IPS DF 19.7 (cell line): ENCODE results near the gene SNX7.
A peak's percentile ranks its signal among the peaks of the same experiment; 100 is the strongest.

Experiments
- DNase-seq: peaks from one replicate; pipeline ENCODE4 v3.0.0-alpha.2; 2013; ENCODE audit warnings: low read depth, low spot score

SNX7 gene

DNA sequence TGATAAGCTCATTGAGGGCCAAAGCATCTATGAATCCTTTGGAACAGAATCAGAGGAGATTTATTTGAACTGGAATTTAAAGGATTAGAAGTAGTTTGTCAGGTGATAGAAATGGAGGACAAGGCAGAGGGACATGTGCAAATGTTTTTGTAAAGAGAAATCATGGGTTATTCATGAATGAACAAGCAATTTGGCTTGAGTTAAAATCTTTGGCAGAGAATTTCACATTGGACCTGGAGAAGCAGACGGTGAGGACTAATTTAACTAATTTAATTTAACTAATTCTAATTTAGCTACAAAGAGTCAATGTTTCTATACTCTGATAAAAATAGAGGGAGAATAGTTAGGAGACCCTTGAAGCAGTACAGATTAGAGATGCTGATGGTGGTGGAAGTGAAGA is 36.3 kb downstream of the SNX7 start:
- no peak for DNase-seq

DNA sequence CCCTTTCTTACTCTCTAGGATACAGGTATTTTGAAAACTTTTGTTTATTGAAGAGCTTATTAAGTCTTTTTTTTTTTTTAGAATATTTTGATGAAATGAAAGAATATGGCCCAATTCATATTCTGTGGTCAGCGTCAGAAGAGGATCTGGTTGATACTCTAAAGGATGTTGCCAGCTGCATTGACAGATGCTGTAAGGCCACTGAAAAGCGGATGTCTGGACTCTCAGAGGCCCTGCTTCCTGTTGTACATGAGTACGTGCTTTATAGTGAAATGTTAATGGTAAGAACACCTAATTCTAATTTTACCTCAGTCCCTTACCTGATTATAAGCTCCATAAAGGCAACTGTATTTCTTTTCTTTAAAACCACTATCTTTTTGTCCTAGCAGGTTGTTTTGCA is 37.1 kb downstream of the SNX7 start:
- no peak for DNase-seq

DNA sequence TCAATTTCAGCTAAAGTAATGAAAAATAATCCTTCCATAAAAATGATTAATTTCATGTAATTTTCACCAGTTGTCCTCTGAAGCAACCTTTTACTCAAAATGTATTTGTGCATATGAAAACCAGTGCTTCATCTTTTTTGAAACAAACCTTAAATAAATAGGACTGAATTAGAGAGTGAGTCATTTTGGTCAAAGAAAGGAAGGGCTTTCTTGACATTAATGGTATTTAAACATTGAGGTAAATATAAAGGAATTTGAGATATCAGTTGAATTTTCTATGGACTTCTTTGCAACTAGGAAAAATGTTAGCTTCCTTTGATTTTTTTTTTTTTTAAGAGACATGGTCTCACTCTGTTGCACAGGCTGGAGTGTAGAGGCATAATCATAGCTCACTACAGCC is 38.7 kb downstream of the SNX7 start:
- DNase-seq: no peak

DNA sequence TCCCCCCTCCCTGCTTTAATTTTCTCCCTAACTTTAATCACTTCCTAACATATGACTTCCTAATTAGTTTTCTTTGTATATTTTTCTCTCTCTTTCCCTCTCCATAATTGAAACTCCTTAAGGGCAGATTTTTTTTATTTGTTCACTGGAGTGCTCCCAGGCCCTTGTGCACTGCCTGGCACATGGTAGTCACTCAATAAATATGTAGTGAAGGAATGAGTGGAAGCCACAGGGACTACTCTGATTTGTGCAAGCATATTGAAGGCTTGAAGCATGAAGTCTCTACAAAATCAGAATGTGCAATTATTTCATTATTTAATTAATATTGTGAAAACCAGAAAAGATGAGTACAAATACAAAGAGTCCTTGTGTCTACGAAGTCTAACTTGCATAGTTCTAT is 41.5 kb downstream of the SNX7 start:
- no peak for DNase-seq

DNA sequence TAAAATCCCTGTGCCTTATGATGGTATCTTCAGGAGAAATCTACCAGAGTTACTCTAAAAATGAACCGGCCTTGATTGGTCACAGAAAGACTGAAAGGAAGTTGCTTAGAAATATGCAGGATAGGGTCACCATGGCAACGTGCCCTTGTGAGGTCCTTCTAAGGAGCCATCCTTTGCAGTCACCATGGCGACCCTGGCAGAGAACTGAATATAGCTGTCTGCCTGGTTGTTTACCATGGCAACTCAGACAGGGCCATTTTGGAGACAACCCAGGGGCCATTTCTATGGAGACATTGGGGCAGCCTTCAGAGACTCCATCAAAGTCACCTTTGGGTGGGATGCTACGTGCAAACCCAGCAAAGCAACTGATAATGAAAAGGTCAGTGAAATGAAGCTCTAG is 43.0 kb downstream of the SNX7 start:
- peak; percentile 48 for DNase-seq

DNA sequence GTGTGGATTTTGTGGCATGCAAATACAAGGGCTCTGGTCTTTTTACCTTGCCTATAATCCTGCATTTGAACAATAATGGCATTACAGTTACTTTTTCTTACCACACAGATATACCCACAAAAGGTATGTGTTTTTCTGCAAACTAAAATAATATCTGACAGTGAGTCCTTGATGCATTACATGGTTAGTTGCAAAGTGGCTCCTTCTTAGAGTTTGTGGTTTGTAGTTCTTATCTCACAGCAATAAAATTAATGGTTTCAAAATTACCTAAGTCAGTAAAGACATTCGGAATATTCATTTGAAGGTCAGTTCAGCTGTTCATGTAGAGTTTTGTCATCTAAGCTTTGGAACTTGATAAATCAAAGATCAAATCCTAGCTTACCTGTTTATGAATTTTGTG is 43.5 kb downstream of the SNX7 start:
- no peak for DNase-seq

DNA sequence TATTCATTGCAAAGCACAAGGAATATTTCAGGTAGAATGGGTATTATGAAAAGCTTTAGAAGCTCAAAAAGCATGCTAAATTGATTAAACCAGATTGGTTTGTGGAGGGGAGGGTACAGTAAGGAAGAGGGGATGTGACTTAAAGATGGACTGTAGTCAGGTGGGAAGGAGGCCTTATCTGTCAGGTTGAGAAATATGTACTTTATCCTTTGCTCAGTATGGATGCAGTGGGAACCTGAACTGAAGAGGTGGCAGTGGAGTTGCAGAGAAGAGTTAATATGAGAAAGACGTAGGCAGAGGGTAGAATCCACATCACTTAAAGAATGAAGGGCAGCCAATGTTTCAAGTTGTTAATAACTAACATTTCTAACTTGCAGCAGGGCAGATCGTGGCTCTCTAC is 44.1 kb downstream of the SNX7 start:
- DNase-seq: no peak

DNA sequence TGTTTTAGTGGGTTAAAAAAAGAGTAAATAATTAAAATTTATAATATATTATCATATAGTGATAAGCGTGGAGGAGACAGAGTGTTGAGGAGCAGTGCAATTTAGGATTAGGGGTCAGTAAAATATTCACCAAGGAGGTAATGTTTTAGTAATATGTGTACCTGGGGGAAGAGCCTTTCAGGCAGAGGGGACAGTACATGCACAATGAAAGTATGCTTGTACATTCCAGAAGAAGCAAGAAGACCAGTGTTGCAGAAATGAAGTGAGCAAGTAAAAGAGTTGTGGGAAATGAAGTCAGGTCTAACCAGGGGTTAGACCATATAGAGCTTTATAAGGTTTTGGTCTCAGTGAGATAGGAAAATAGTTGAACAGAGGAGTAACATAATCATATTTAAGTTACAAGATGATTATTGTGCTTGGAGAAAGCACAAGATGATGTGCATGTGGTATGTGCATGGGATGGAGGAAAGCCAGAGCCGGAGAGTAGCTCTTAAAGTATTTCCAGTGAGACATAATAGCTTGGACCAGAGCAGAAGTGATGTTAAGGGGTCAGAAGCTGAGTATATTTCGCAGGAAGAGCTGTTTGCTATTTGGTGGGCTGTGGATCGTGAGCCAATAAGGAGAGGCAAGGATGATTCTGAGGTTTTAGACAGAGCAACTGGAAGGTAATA is 44.8 kb downstream of the SNX7 start:
- DNase-seq: no peak

DNA sequence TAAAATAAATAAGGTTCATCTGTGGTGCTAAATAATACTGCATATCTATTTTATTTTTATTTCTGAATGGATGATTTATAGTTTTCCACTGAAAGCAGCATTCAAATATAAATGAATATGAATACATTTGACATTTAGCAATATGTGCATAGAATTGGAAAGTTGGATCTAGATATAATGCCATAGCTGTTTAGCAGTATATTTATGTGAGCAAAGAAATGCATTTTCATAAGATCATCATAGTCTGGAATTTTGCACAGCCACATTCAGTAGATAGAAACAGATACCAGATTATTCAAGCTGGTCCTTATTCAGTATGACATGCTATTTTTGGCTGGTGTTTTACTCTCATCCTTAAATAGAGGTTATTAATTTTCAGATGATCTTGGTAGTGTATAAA is 46.0 kb downstream of the SNX7 start:
- no peak for DNase-seq

DNA sequence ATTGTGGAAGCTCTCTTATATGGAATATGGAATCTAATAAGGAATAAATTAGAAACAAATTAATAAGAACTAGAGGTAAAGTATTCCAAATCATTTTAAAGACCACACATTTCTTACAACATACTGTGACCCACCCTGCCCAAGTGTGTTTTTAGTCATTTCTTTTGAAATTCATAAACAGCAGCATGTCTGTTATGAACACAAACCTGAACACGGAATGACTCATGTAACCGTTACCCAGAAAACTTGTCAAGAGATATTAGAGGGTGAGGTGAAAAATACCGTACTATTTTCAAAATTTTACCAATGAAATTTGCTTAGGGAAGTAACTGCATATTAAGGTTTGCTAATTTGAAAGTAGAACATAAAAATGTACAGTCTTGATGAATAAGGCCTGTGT is 48.4 kb downstream of the SNX7 start:
- no peak for DNase-seq

DNA sequence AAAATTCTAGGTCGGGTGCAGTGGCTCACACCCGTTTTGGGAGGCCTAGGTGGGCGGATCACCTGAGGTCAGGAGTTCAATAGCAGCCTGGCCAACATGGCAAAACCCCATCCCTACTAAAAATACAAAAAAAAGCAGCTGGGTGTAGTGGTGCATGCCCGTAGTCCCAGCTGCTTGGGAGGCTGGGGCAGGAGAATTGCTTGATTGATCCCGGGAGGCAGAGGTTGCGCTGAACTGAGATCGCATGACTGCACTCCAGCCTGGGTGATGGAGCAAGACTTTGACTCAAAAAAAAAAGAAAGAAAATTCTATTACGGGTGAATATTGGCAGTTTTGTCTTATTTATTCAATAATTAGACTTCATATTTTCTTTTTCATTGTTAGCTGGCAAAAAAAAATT is 62.1 kb downstream of the SNX7 start:
- DNase-seq: no peak

DNA sequence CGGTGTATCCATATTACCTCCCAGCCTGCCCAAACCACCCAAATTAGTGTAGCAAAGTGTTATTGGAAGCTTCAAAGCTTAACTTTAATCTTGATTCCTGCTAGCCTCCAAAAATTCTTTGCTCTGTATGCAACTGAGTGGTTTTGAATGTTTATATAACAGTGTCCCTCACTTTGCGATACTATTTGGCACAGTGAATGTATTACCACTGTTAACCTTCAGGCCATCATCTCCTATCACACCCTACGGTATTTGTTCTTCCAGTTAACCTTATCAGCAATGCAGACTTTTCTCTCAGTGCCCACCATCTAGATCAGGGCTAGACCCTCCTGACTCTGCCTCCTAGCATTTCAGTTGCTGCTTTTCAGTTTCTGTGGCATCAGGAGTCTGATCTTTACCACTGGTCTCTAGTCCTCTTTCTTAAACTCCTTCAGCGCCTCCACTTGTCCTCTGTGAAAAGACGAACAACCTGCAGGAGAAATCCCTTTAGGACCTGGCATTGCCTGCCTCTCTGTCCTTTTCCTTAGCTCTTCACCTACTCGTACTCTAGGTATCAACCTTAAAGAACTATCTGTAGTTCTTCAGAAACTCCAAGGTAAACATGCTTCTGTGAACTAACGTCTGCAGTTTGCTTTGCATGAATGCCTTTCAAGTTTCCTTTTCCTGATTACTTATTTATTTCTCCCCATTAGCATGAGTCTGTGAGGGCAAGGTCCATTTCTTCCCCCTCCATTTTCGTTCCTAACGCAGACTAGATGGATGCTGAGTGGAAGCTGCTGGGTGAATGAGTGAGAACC is 71.7 kb downstream of the SNX7 start:
- no peak for DNase-seq

DNA sequence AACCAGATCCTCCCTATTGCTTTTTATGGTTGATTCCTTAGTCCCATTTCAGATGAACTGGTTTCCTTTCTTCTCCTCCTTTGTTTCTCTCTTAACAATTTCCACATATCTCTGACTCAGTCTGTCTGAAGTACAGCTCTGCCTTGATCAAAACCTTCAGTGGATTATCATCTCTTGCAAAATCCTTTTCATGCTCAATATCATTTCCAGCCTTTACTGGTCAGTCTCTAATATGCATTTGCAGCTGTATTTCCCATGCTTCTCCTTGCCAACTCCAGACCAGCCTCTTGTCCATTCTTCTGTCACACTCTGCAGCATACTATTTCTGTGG is 72.2 kb downstream of the SNX7 start:
- DNase-seq: no peak

DNA sequence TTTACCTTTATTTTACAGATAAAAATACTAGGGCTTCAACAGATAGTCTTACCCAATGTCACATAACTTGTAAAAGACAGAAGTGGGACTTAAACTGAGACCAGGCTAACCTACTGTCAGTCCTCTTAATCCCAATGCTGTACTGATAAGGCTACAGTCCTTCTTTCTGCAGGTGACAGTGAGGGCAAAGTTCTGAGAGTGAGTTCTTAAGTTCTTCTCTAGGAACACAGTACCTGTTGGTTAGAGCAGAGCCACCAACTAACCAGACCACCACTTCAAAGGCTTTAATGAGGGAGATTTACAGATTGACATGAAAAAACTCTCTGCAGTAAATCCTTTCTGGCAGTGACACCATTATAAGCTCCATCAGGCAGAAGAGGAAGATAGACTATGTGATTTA is 74.2 kb downstream of the SNX7 start:
- no peak for DNase-seq

DNA sequence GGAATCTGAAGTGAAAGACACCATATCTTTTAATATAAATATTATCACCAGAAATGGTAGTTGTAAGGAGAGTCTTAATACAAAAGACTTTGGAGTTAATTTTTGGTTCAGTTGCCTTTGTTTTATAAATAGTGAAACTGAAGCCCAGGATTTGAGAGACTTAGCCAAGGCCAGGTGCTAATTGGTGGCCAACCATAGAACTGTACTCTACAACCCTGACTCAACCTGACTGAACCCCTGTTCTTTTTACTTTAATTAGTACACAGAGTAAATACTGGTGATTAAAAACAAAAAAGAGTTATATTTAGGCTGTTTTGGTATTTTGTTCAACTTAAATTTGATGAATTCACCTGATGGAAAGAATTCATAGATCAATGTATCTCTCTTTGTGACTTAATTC is 76.3 kb downstream of the SNX7 start:
- DNase-seq: no peak

DNA sequence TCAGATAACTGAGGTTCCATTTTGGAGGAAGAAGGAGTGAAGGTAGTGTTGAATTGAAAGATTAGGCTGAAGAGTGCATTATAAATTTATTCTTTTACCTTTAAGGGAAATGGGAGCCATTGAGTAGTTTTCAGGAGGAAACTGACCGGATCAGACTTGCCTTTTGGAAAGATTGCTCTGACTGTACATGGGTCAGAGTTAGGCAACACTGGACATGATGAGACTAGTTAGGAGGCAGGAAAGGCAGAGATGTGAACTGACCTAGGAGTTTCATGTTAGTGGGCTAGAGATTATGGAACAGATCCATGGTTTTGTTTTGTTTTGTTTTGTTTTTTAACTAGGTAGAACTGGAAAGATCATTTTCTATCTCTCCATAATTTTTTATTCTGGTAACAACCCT is 78.2 kb downstream of the SNX7 start:
- DNase-seq: no peak

DNA sequence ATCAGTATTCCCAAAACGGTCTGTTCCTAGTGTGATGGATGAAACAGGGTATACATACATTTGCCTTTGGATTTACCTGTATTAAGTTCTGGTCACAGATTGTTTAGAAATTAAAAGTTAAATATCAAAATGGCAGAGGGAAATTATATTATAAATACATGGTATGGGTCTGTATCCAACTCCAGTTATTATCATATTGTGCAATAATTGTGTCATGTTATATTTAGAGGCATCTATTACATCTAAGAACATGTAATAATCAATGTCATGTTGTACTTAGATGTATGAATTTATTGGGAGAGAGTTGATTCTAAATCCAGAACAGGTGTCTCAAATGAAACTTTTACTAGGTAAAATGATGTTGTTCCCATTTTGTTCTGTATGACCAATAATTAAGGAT is 79.6 kb downstream of the SNX7 start:
- no peak for DNase-seq

DNA sequence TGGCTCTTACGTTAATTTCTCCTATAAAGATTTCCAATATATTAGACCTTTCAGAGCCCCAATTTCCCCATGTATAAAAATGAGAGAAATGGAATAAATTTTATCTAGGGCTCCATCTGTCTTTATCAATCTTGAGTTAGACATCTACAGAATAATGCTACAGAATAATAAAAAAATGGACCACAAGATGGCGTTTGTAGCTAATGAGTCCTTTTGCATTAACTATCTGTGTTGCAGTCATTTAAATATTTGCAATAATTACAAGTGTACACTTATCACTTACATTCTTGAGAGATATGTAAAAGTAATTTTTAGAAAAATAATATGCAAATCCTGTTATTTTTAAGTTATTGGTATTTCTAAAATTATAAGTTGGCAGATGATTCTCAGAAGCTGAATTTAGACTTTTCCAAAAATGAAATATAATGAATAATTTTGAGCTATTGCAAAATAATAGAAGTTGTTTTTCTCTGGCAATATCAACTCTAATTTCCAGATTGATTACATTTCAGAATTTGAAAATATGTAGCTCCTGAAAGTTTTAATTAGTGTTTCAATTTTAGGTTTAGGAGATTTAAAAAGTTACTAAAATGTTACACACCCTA is 87.7 kb downstream of the SNX7 start:
- no peak for DNase-seq

DNA sequence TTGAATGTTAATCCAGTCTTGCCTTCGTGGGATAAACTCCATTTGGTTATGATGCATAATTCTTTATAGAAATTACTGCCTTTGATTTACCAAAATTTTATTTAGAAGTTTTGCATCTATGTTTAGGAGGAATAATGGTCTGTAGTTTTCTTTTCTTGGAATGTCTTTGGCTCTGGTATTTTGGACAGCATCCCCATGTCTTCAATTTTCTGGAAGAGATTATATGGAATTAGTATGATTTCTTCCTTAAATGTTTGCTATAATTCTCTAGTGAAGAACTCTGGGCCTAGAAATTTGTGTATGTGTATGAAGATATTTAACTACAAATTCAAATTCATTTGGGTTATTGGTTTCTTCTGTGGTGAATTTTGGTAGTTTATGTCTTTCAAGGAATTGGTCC is 92.7 kb downstream of the SNX7 start:
- DNase-seq: no peak

DNA sequence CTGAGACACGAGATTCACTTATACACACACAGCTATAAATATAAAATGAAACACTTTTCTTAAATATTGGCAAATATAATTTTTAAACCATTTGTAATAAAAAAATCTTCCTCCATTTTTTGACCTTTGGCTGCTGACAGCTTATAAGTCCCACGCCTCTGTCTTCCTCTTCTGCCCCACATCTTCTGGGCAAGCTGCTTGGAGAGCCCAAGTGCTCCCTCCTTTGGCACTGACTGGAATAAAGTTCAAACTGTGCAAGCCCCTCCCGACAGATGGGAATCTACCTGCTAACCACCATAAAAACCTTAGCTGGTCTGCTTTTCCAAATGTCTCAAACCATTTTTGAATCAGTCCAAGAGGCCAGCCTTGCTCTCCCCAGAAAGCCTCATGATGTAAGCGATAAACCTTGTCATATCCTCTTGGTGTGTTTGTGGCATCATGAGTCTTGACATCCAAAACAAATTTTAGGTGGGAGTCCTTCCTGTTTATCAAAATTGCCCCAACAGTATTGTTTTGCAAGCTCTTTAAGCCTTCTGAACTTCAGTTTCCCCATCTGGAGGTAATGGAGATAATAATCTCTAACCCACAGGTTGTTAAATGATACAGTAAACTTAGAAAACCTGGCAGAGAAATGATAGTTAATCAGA is 99.8 kb downstream of the SNX7 start:
- peak; percentile 15 for DNase-seq

DNA sequence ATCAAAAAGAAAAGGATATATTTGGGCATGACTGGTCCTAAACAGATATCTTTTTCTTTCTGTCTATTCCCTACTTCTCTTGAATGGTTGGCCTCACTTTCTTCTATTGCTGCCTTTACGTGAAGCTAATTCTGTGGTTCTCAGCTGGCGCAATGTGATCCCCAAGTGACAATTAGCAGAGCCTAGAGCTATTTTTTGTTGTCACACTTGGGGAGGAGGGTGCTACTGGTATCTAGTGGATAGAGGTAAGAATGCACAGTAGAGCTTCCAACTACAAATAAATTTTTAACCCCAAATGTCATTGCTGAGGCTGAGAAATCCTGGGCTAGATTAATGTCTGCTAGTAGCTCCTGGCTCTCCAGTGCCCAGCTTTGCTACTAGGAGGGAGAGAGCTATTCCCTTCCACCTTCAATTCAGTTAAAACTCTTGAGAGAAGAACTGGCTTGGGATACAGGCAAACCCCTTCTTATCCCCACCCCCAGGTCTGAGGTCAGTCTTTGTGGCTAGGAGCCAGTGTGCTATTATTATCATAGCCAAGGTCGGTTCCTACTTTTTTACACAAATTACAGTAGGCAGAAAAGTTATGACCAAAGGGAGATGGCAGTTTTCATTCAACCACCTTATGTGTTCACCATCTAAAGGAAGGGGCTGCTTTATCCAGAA is 102.1 kb downstream of the SNX7 start:
- no peak for DNase-seq

DNA sequence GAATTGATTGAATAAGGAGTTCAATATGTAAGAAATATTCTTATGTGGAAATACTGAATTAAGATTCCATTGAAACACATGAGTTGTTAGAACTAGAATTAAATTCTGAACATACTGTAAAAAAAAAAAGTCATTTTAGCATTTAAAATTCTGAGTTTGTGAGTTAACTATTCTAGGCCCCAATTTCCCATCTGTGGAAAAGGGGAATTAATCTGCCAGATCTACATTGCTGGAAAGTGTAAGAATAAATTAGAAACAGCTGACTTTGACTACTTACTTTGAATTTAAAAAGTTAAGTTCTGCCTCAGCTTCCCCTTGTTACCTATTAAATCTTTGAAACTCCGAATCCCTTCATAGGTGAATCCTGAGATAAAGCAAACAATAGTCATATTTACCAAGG is 103.0 kb downstream of the SNX7 start:
- no peak for DNase-seq
